GM19438 (cell line): ENCODE data around the gene IFITM5.
"Not testable (repeated sequence)": the region's sequence is repeated elsewhere in the genome, so short reads cannot be mapped to it uniquely, and the experiment has no call there.

ENCODE experiments used
- ATAC-seq: cut with Tn5 transposase; IDR thresholded peaks from one replicate; pipeline ENCODE4 v1.9.1; 2021; ENCODE audit warnings: low read depth; ENCODE audit not compliant: unreplicated experiment

Gene IFITM5

GRCh38 chr11:286977-287820, 12.1 kb downstream of the IFITM5 start:
- not testable (repeated sequence) for ATAC-seq

DNA sequence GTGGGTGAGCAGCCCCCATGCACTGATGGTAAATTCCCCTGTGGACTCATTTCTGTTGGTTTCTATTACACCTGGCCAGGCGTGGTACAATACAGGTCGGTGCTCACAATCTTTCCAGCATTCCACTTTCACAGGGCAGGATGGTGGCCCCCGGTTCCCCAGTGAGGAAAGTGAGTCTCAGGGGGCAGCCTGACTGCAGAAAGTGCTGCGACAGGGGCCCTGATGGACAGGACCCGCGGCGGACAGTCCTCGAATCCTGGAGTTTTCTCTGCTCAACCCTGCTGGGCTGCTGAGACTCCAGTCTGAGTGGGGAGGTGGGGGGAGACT, 13.5 kb downstream of the IFITM5 start:
- ATAC-seq: no peak

DNA sequence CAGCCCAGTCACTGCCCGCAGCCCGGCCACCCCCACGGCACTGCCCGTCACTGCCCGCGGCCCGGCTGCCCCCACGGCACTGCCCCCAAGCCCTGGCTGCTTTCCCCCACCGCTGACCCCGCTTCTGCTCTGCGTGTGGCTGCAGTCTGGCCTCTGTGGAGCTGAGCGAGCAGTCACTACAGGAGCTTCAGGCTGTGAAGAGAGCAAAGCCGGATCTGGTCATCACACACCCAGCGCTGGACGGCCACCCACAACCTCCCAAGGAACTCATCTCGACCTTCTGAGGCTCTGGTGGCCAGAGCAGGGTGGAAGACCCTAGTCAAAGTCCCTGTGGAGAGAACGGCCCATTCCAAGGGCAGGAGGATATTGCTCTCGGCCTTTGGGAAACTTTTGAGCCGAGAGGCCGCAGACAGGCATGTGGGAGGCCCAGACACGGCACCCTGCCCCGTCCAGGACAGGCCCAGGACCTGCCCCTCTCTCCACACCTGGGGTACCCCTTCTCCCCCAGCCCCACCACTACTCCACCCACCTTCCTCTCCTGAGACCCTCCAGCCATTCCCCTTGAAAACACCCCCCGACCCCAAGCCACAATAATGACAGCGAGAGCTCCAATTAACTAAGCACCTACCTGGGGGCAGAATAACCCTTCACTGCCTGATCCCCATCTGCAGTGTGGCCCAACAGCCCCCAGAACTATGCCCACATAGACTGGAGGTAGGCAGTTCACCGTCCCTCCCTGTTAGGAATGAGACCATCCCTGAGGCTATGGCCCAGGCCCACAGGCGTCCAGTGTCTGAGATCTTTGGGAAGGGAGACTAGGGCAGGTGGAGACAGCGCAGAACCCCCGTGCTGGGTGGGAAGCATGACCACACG, 14.1 kb downstream of the IFITM5 start:
- no peak for ATAC-seq

DNA sequence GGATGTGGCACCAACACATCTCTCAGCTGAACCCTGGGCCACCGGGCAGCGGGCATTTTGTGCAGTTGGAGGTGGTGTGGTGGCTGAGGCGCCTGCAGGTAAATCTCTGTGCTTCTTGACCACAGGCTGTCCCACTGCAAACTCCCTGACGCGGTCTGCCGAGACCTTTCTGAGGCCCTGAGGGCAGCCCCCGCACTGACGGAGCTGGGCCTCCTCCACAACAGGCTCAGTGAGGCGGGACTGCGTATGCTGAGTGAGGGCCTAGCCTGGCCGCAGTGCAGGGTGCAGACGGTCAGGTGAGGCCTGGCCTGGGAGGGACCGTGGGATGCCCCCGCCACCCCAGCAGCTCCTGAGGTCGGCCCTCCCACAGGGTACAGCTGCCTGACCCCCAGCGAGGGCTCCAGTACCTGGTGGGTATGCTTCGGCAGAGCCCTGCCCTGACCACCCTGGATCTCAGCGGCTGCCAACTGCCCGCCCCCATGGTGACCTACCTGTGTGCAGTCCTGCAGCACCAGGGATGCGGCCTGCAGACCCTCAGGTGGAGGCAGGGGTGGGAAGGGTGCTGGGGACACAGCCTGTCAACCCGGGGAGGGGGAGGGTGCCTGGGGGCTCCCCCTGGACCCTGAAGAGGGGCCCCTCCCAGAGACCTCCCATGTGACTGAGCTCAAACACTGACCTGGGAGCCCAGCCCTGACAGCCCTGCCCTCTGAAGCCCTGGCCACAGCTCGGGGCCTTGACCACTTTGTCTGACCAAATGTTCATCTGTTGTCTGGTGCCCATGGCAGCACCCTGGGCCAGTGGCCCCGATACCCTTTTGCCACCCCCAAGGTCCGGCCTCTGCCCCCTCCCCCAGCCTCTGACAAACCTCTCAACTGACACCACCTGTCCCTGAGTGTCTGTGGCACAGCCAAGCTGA, 15.0 kb downstream of the IFITM5 start:
- ATAC-seq: no peak

- no peak for ATAC-seq
These were observed 15.8 kb downstream of the IFITM5 start for GRCh38 chr11:283405-284104.

GRCh38 chr11:282630-283360, 16.5 kb downstream of the IFITM5 start:
- no peak for ATAC-seq

- ATAC-seq: no peak
These were observed 17.2 kb downstream of the IFITM5 start for GRCh38 chr11:282171-282570.

DNA sequence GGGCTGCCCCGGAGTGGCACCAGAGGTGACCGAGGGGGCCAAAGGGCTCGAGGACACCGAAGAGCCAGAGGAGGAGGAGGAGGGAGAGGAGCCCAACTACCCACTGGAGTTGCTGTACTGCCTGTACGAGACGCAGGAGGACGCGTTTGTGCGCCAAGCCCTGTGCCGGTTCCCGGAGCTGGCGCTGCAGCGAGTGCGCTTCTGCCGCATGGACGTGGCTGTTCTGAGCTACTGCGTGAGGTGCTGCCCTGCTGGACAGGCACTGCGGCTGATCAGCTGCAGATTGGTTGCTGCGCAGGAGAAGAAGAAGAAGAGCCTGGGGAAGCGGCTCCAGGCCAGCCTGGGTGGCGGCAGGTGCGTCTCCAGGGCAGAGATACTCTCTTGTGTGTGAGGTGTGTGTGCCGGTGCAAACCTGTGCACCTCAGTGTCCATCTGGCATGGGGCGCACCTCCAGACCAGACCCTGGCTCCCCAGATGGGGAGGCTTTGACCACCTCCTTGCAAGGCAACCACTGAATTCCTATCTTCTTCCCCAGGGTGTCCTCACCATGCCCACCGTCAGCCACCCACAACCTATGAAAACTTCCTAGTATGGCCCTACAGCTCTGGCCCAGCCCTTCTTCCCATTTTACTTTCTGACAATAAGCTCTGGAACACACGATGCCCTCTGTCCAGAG, 17.7 kb downstream of the IFITM5 start:
- no peak for ATAC-seq

DNA sequence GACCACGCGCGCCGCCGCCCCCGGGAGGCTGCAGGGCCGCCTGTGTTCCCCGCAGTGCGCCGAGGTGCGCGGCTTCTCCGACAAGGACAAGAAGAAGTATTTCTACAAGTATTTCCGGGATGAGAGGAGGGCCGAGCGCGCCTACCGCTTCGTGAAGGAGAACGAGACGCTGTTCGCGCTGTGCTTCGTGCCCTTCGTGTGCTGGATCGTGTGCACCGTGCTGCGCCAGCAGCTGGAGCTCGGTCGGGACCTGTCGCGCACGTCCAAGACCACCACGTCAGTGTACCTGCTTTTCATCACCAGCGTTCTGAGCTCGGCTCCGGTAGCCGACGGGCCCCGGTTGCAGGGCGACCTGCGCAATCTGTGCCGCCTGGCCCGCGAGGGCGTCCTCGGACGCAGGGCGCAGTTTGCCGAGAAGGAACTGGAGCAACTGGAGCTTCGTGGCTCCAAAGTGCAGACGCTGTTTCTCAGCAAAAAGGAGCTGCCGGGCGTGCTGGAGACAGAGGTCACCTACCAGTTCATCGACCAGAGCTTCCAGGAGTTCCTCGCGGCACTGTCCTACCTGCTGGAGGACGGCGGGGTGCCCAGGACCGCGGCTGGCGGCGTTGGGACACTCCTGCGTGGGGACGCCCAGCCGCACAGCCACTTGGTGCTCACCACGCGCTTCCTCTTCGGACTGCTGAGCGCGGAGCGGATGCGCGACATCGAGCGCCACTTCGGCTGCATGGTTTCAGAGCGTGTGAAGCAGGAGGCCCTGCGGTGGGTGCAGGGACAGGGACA, 18.4 kb downstream of the IFITM5 start:
- no peak for ATAC-seq

GRCh38 chr11:279966-280705, 19.2 kb downstream of the IFITM5 start:
- no peak for ATAC-seq

DNA sequence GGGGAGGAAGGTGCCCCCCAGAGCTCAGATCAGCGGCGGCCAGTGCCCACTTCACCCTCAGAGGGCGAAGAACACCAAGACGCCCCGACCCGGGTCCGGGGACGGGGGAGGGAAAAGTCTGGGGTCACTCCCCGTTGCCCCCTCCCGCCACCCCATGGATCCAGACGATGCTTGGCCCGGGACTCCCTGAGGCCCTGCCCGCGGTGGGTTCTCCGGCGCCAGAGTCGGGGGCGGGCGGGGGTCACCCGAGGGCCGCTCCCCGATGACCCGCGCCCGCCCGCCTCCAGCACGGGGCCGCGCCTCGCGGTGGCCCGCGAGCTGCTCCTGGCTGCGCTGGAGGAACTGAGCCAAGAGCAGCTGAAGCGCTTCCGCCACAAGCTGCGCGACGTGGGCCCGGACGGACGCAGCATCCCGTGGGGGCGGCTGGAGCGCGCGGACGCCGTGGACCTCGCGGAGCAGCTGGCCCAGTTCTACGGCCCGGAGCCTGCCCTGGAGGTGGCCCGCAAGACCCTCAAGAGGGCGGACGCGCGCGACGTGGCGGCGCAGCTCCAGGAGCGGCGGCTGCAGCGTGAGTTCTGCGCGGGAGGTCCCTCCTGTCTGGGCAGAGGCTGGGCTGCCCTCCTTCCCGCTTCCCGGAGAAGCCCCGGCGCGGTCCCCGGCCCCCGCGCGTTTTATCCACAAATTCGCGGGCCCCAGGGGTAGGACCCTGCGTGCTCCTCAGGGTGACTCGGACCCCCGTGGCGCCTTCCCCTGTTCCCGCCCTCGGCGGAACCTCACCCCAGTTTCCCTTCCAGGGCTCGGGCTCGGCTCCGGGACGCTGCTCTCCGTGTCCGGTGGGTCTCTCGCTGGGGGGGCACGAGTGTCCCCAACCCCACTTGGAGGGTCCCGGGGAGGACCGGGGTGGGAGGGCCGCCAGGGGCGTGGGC, 20.0 kb downstream of the IFITM5 start:
- no peak for ATAC-seq

- ATAC-seq: no peak
These were observed 21.1 kb downstream of the IFITM5 start, which contains the start of gene NLRP6 for GRCh38 chr11:278001-278951. NLRP6 (plus strand) TSS chr11:278407; CDS start chr11:278570, 163 bp downstream.

DNA sequence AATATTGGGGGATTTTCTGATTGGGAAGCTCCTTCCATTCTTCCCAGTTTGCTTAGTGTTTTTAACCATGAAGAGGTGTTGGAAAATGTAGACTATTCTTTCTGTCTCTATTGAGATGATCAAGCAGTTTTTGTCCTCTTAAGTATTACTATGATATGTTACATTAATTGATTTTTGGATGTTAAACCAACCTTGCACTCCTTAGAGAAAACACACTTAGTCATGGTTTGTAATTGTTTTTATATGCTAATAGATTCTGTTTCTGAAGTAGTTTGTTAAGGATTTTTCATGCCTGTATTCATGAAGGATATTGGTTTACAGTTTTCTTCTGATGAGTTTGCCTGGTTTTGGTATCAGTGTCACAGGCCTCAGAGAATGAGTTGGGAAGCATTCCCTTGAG, 23.1 kb downstream of the IFITM5 start:
- no peak for ATAC-seq

DNA sequence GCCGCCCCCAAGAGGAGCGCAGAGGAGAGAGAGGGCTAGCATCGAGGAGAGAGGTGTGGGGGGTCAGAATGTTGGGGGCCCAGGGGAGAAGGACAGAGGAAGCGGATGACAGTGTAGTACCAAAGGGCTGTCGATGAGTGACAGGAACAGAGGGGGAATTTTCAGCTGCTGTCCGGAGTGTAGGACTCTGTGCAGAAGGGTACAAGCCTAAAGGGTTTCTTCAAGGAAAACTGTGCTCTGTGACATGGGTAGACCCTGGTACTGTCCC, 26.5 kb downstream of the IFITM5 start:
- no peak for ATAC-seq

DNA sequence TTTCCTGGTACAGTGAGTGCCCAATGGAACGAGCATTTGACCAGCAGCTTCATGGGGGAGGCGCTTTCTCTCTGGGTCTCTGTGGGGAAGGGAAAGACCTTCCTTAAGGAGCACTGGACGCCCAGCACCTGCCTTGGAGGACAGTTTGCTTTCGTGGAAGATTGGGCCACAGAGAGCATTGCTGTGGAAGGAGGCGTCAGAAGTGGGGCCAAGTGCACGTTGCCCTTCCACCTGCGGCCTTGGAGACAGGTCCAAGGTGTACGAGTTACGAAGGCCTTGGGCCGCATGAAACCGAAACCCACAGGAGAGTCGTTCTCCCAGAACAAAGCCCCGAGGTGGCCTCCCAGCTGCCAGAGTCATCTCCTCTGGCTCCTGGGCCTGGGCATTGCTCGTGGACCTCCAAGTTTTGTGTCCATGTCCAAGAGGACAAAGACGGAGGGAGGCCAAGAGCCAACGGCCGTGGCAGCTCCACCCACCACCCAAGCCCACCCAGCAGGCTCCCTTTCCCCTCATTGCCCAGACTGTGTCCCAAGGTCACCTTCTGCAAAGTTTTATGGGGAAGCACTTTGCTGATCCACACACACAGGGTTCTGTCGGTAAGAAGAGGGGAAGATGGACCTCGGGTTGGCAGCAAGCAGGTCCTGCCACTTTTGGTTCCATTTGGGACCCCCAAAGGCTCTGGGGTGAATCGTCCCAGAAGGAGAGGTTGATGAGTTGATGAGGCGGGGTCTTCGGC, 27.0 kb downstream of the IFITM5 start:
- no peak for ATAC-seq
